Suprapubic skin (tissue), 4 donors: ENCODE results near the gene PODXL2. TPM values are rescaled to one million over a fixed set of nuclear protein-coding genes. Genes with fewer than 3 reads are reported as not detected.
A peak's percentile ranks its signal among the peaks of the same experiment; 100 is the strongest.

ENCODE experiments used
- DNase-seq, 2 donors: peaks; one replicate each; pipeline ENCODE4 v3.0.0-alpha.2; 2019; ENCODE audit warnings: low spot score in 2 of 2
- H3K27ac ChIP-seq: fragments of 200-600 bp; sonication (generic); one replicate; pipeline ENCODE4 v1.5.1; 2019
- H3K27me3 ChIP-seq: fragments of 200-600 bp; sonication (generic); one replicate; pipeline ENCODE4 v1.5.1; 2019
- H3K36me3 ChIP-seq: fragments of 200-600 bp; sonication (generic); one replicate; pipeline ENCODE4 v1.5.1; 2019
- H3K4me1 ChIP-seq: fragments of 200-600 bp; sonication (generic); one replicate; pipeline ENCODE4 v1.5.1; 2019
- H3K4me3 ChIP-seq: fragments of 200-600 bp; sonication (generic); one replicate; pipeline ENCODE4 v1.5.1; 2019; ENCODE audit warnings: mild to moderate bottlenecking
- H3K9me3 ChIP-seq: fragments of 200-600 bp; sonication (generic); one replicate; pipeline ENCODE4 v1.5.1; 2019
- CTCF ChIP-seq, 2 donors: fragments of 200-600 bp in 1 of 2; fragments of 450-650 bp in 1 of 2; sonication (generic) in 1 of 2; IDR thresholded peaks; one replicate each; pipeline ENCODE4 v1.5.1; 2016 to 2019; ENCODE audit warnings: antibody characterized with exemption in 2 of 2, mild to moderate bottlenecking in 1 of 2, moderate library complexity in 1 of 2
- EP300 ChIP-seq: sonication (generic); formaldehyde crosslinking; IDR thresholded peaks from one replicate; pipeline ENCODE4 v1.6.1; 2017; ENCODE audit warnings: antibody characterized with exemption
- POLR2A ChIP-seq, 2 donors: fragments of 450-650 bp; IDR thresholded peaks; one replicate each; pipeline ENCODE4 v1.6.1; 2017; ENCODE audit warnings: antibody characterized with exemption in 2 of 2, mild to moderate bottlenecking in 2 of 2, moderate library complexity in 2 of 2
- POLR2AphosphoS5 ChIP-seq, 3 donors: sonication (generic); formaldehyde crosslinking; IDR thresholded peaks; one replicate each; pipeline ENCODE4 v1.6.1; 2017; ENCODE audit warnings: antibody characterized with exemption in 3 of 3
- WGBS: methylation state at CpG from one replicate; pipeline ENCODE4 v1.1.5; 2018; 5-methylcytosine and 5-hydroxymethylcytosine counted together
- total RNA-seq, 4 donors: library from RNA; depleted of rRNA; stranded (reverse); fragments of >200 nt; gene quantifications; one replicate each; pipeline ENCODE4 v1.1.0, GENCODE V29; 2016

Gene PODXL2
- total RNA-seq, 4 donors from 2014 or later, result 8.0 to 15.4 (median 11.2) TPM

GRCh38 chr3:127663151-127663550 is 34.2 kb downstream of the PODXL2 start:
- no peak for DNase-seq
- TF ChIP-seq EP300 (no peak), POLR2A (IDR thresholded peaks at IDR 0.05) (no peak), CTCF (IDR thresholded peaks at IDR 0.05) (no peak), POLR2AphosphoS5 (IDR thresholded peaks at IDR 0.05) (no peak)
- no peak overlapping the region for H3K27ac ChIP-seq
- WGBS, result 84% methylated on average over 5 of the region's 5 CpGs
- no peaks in the 10 kb centered on the region for H3K9me3 ChIP-seq
- no peaks in the 10 kb centered on the region for H3K27me3 ChIP-seq
- peaks cover 3% of the 10 kb centered on the region for H3K36me3 ChIP-seq
- H3K4me1 ChIP-seq, result no peaks in the 10 kb centered on the region
- no peak overlapping the region for H3K4me3 ChIP-seq

- H3K4me1 ChIP-seq, result no peaks in the 10 kb centered on the region
- TF ChIP-seq EP300 (no peak), POLR2AphosphoS5 (IDR thresholded peaks at IDR 0.05) (no peak), POLR2A (IDR thresholded peaks at IDR 0.05) (no peak), CTCF (IDR thresholded peaks at IDR 0.05) (no peak)
- no peaks in the 10 kb centered on the region for H3K9me3 ChIP-seq
- H3K36me3 ChIP-seq, result peaks cover 3% of the 10 kb centered on the region
- WGBS, result 80% methylated on average over 2 of the region's 2 CpGs
- no peaks in the 10 kb centered on the region for H3K27me3 ChIP-seq
- H3K27ac ChIP-seq, result no peak overlapping the region
- DNase-seq, result no peak
- H3K4me3 ChIP-seq, result no peak overlapping the region
These were observed 36.2 kb downstream of the PODXL2 start for GRCh38 chr3:127665165-127665564.

GRCh38 chr3:127665586-127665985 is 36.6 kb downstream of the PODXL2 start:
- DNase-seq, result peak in 1 of 2 donors; percentile 58

GRCh38 chr3:127666676-127667075 is 37.7 kb downstream of the PODXL2 start:
- Histone ChIP-seq H3K4me1 (peaks cover 3% of the 10 kb centered on the region), H3K4me3 (no peak overlapping the region), H3K9me3 (no peaks in the 10 kb centered on the region), H3K36me3 (no peaks in the 10 kb centered on the region), H3K27me3 (no peaks in the 10 kb centered on the region), H3K27ac (no peak overlapping the region)
- 89% methylated on average over 2 of the region's 2 CpGs for WGBS
- TF ChIP-seq POLR2AphosphoS5 (IDR thresholded peaks at IDR 0.05) (no peak), EP300 (no peak), CTCF (IDR thresholded peaks at IDR 0.05) (no peak), POLR2A (IDR thresholded peaks at IDR 0.05) (no peak)
- peak in 1 of 2 donors; percentile 35 for DNase-seq

More at GRCh38 chr3:127665586-127665985, 36.6 kb downstream of the PODXL2 start:
- TF ChIP-seq EP300 (no peak), POLR2AphosphoS5 (IDR thresholded peaks at IDR 0.05) (no peak), CTCF (IDR thresholded peaks at IDR 0.05) (no peak), POLR2A (IDR thresholded peaks at IDR 0.05) (no peak)
- H3K4me1 ChIP-seq, result no peaks in the 10 kb centered on the region
- H3K27ac ChIP-seq, result no peak overlapping the region
- H3K9me3 ChIP-seq, result no peaks in the 10 kb centered on the region
- 50% methylated on average over 3 of the region's 3 CpGs for WGBS
- no peaks in the 10 kb centered on the region for H3K27me3 ChIP-seq
- H3K4me3 ChIP-seq, result no peak overlapping the region
- peaks cover 3% of the 10 kb centered on the region for H3K36me3 ChIP-seq

- H3K36me3 ChIP-seq, result no peaks in the 10 kb centered on the region
- DNase-seq, result peak in 1 of 2 donors; percentile 59
- TF ChIP-seq POLR2A (IDR thresholded peaks at IDR 0.05) (no peak), CTCF (IDR thresholded peaks at IDR 0.05) (no peak), EP300 (no peak), POLR2AphosphoS5 (IDR thresholded peaks at IDR 0.05) (no peak)
- no peak overlapping the region for H3K27ac ChIP-seq
- no peaks in the 10 kb centered on the region for H3K9me3 ChIP-seq
- WGBS, result 78% methylated on average over 6 of the region's 6 CpGs
- H3K4me3 ChIP-seq, result no peak overlapping the region
- H3K4me1 ChIP-seq, result peaks cover 9% of the 10 kb centered on the region
- no peaks in the 10 kb centered on the region for H3K27me3 ChIP-seq
These were observed 38.2 kb downstream of the PODXL2 start for GRCh38 chr3:127667119-127667681.
